ENCODE measurements around the gene JAM3.

GRCh38 chr11:134139303-134139872 is 70.5 kb downstream of the JAM3 start:
- TF ChIP-seq, protein P1, sequence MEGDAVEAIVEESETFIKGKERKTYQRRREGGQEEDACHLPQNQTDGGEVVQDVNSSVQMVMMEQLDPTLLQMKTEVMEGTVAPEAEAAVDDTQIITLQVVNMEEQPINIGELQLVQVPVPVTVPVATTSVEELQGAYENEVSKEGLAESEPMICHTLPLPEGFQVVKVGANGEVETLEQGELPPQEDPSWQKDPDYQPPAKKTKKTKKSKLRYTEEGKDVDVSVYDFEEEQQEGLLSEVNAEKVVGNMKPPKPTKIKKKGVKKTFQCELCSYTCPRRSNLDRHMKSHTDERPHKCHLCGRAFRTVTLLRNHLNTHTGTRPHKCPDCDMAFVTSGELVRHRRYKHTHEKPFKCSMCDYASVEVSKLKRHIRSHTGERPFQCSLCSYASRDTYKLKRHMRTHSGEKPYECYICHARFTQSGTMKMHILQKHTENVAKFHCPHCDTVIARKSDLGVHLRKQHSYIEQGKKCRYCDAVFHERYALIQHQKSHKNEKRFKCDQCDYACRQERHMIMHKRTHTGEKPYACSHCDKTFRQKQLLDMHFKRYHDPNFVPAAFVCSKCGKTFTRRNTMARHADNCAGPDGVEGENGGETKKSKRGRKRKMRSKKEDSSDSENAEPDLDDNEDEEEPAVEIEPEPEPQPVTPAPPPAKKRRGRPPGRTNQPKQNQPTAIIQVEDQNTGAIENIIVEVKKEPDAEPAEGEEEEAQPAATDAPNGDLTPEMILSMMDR (IDR thresholded peaks at IDR 0.05; ENCODE audit: poor library complexity, severe bottlenecking), result no peak
- TF ChIP-seq EZH2 (IDR thresholded peaks at IDR 0.05; ENCODE audit: borderline replicate concordance, insufficient read depth, low read length, poor library complexity, severe bottlenecking) (no peak), EP300 (conservative IDR thresholded peaks at IDR 0.05; ENCODE audit: poor library complexity, severe bottlenecking) (no peak), REST (IDR thresholded peaks at IDR 0.05; ENCODE audit: borderline replicate concordance) (no peak), TAF1 (IDR thresholded peaks at IDR 0.05; ENCODE audit: low read depth) (no peak), POLR2AphosphoS5 (IDR thresholded peaks at IDR 0.05) (no peak), MXI1 (conservative IDR thresholded peaks at IDR 0.05; ENCODE audit: poor library complexity, severe bottlenecking) (no peak)
